Esophagus muscularis mucosa (tissue), 3 donors: Measurements from ENCODE around the gene ARID5B.

Experiments
- CTCF ChIP-seq, 3 experiments: fragments of 200-600 bp in 2 of 3; fragments of 450-650 bp in 1 of 3; sonication (generic) in 2 of 3; IDR thresholded peaks; one replicate each; pipeline ENCODE4 v1.5.1; 2017 to 2019; ENCODE audit warnings: antibody characterized with exemption in 3 of 3, mild to moderate bottlenecking in 2 of 3, moderate library complexity in 1 of 3
- POLR2AphosphoS5 ChIP-seq, 2 donors: sonication (generic); formaldehyde crosslinking; IDR thresholded peaks; one replicate each; pipeline ENCODE4 v1.6.1; 2017; ENCODE audit warnings: antibody characterized with exemption in 2 of 2

DNA sequence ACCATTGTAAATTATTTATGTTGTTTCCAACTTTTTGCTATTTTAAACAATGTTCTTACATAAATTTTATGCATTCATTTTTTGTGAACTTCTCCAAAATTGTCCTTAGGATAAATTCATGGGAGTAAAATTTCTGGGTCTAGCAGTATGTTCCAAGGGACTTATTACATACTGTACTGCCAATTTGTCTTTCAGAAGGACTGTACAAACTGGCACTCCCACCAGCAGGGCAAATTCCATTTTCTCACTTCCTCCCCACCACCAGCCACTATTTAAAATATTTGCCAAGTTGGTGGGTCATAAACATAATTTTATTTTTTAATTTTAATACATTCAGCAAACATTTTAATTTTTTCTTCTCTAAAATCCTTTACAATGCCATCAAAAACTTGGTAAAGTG lies 13.7 kb upstream of the ARID5B start:
- TF ChIP-seq CTCF (IDR thresholded peaks at IDR 0.05) (no peak), POLR2AphosphoS5 (IDR thresholded peaks at IDR 0.05) (no peak)
